HepG2 (cell line): ENCODE measurements around the gene BRMS1. TPM values are rescaled to one million over a fixed set of nuclear protein-coding genes. Genes with fewer than 3 reads are reported as not detected.

ENCODE experiments used
- BCL6 ChIP-seq: IDR thresholded peaks from 2 replicates; pipeline ENCODE4 v1.6.1; 2016; ENCODE audit warnings: missing genetic modification reagents, missing compliant biosample characterization
- FOXJ3 ChIP-seq: sonication (generic); formaldehyde crosslinking; IDR thresholded peaks from 2 replicates; pipeline ENCODE4 v1.4.0; 2020; ENCODE audit warnings: missing genetic modification reagents, mild to moderate bottlenecking, borderline replicate concordance
- MATR3 ChIP-seq: sonication (generic); formaldehyde crosslinking; IDR thresholded peaks from 2 replicates; pipeline ENCODE4 v1.4.0; 2020; ENCODE audit warnings: missing genetic modification reagents
- NAIF1 ChIP-seq: sonication (generic); formaldehyde crosslinking; IDR thresholded peaks from 2 replicates; pipeline ENCODE4 v1.5.0; 2020; ENCODE audit warnings: mild to moderate bottlenecking, missing genetic modification reagents, borderline replicate concordance
- NBN ChIP-seq: fragments of 450-650 bp; conservative IDR thresholded peaks from 2 replicates; pipeline ENCODE4 v1.6.1; 2017
- PHF8 ChIP-seq: sonication (generic); formaldehyde crosslinking; IDR thresholded peaks from 2 replicates; pipeline ENCODE4 v1.5.0; 2020; ENCODE audit warnings: missing genetic modification reagents
- YY1 ChIP-seq: IDR thresholded peaks from 2 replicates; pipeline ENCODE4 v1.6.1; 2011; ENCODE audit warnings: low read length, low read depth, moderate library complexity, mild to moderate bottlenecking; ENCODE audit not compliant: insufficient read depth, insufficient replicate concordance
- ZFX ChIP-seq: sonication (generic); formaldehyde crosslinking; IDR thresholded peaks from 2 replicates; pipeline ENCODE4 v1.4.0; 2020; ENCODE audit warnings: mild to moderate bottlenecking, low read depth, missing genetic modification reagents, moderate library complexity
- ZNF235 ChIP-seq: sonication (generic); formaldehyde crosslinking; IDR thresholded peaks from 2 replicates; pipeline ENCODE4 v1.8.1; 2023; ENCODE audit warnings: mild to moderate bottlenecking, missing genetic modification reagents, borderline replicate concordance
- ZNF598 ChIP-seq: sonication (generic); formaldehyde crosslinking; IDR thresholded peaks from 2 replicates; pipeline ENCODE4 v1.5.1; 2020; ENCODE audit warnings: mild to moderate bottlenecking, missing genetic modification reagents, borderline replicate concordance
- ZNF772 ChIP-seq: sonication (generic); formaldehyde crosslinking; IDR thresholded peaks from 2 replicates; pipeline ENCODE4 v1.5.0; 2020; ENCODE audit warnings: mild to moderate bottlenecking, missing genetic modification reagents
- polyA plus RNA-seq, 8 experiments: library from polyadenylated mRNA; depleted of rRNA in 3 of 8; stranded (reverse) in 7 of 8; unstranded in 1 of 8; fragments of >200 nt; fragmentation: Illumina TruSeq in 4 of 8; extraction: Trizol in 4 of 8; gene quantifications; 2 replicates each; pipeline versions ENCODE4 v1.2.1 to v1.2.3, GENCODE V29; 2011 to 2016; ENCODE audit warnings: low read depth in 4 of 8, missing spikeins in 1 of 8, mixed read lengths in 1 of 8; ENCODE audit not compliant: insufficient read depth in 1 of 8
- total RNA-seq, 5 experiments: library from RNA; depleted of rRNA; stranded (reverse); fragments of >200 nt; fragmentation: Illumina TruSeq; extraction: Trizol; gene quantifications; 2 replicates each; pipeline ENCODE4 v1.2.3, GENCODE V29; 2016; ENCODE audit warnings: low read depth in 1 of 5
- TF ChIP-seq, protein P1 (sequence below): sonication (generic); formaldehyde crosslinking; IDR thresholded peaks from 2 replicates; pipeline ENCODE4 v1.5.0; 2020; ENCODE audit warnings: missing genetic modification reagents
- TF ChIP-seq, protein P2 (sequence below): sonication (generic); formaldehyde crosslinking; IDR thresholded peaks from 2 replicates; pipeline ENCODE4 v1.4.0; 2020; ENCODE audit warnings: missing genetic modification reagents, borderline replicate concordance
- TF ChIP-seq, protein P3 (sequence below): sonication (generic); formaldehyde crosslinking; IDR thresholded peaks from 2 replicates; pipeline ENCODE4 v1.5.0; 2020; ENCODE audit warnings: mild to moderate bottlenecking, missing genetic modification reagents, borderline replicate concordance
- TF ChIP-seq, protein P4 (sequence below): sonication (generic); formaldehyde crosslinking; IDR thresholded peaks from 2 replicates; pipeline ENCODE4 v1.4.0; 2020; ENCODE audit warnings: missing genetic modification reagents
- TF ChIP-seq, protein P5 (sequence below): sonication (generic); formaldehyde crosslinking; IDR thresholded peaks from 2 replicates; pipeline ENCODE4 v1.4.0; 2020; ENCODE audit warnings: missing genetic modification reagents

Gene BRMS1
- total and polyA plus RNA-seq, 2 of the 13 experiments (the other 11 are each of a cell fraction or from before 2014, with no cell fraction given) = 15.8 to 55.7 TPM

DNA sequence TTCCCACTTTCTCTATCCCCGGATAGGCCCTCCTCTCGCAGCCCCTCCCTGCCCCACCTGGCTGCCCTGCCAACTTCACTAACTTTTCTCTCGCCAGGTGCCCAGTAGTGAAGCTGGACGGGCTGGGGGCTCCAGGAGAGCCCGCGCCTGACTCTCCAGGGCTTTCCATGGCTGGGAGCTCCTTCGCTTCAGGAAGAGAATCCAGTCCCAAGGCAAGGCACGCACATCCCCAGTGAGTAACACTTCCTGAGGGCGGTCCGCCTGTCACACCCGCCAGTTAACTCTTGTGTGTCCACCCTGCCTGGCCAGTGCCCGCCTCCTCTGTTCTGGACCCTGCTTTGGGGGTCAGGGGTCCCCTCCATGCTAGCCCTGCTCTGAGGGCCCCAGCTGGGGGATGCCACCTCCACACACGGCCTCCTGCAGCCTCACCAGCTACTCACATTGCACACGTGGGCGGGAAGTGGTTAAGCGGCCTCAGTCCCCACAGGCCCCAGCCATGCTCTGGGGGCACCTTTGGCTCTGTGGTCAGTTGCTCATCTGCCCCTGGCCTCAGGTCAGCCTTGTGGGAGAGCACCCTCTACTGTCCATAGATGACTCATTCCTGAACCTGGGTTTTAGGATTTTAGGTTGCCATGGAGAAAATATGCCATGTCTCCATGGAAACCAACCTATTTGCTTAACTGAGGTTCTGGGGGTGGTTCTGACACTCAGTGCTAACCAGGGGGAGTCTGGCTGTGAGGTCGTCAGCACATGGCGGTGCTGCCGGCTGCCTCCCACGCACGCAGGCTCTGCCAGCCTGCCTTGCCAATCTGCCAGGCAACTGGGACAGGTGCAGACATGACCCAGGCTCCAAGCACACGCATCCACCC is 8.4 kb downstream of the BRMS1 start, which contains the start of gene RIN1 (continued):
- TF ChIP-seq ZNF598 (CRISPR knock-in tag) (0 out of 2 replicates have a peak, but pooled peaks have one; percentile 20), PHF8 (CRISPR knock-in tag) (peak; percentile 51; the same call in 1 of the 2 replicates), FOXJ3 (CRISPR knock-in tag) (no peak), YY1 (no peak), BCL6 (0 out of 2 replicates have a peak, but pooled peaks have one; percentile 41), ZNF235 (CRISPR knock-in tag) (0 out of 2 replicates have a peak, but pooled peaks have one; percentile 85), MATR3 (CRISPR knock-in tag) (no peak), NAIF1 (CRISPR knock-in tag) (no peak; the same call in 1 of the 2 replicates), NBN (no peak), ZFX (CRISPR knock-in tag) (peak; percentile 80), ZNF772 (CRISPR knock-in tag) (0 out of 2 replicates have a peak, but pooled peaks have one; percentile 48)
- TF ChIP-seq, protein P1, sequence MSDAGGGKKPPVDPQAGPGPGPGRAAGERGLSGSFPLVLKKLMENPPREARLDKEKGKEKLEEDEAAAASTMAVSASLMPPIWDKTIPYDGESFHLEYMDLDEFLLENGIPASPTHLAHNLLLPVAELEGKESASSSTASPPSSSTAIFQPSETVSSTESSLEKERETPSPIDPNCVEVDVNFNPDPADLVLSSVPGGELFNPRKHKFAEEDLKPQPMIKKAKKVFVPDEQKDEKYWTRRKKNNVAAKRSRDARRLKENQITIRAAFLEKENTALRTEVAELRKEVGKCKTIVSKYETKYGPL (CRISPR knock-in tag) = no peak
- TF ChIP-seq, protein P2, sequence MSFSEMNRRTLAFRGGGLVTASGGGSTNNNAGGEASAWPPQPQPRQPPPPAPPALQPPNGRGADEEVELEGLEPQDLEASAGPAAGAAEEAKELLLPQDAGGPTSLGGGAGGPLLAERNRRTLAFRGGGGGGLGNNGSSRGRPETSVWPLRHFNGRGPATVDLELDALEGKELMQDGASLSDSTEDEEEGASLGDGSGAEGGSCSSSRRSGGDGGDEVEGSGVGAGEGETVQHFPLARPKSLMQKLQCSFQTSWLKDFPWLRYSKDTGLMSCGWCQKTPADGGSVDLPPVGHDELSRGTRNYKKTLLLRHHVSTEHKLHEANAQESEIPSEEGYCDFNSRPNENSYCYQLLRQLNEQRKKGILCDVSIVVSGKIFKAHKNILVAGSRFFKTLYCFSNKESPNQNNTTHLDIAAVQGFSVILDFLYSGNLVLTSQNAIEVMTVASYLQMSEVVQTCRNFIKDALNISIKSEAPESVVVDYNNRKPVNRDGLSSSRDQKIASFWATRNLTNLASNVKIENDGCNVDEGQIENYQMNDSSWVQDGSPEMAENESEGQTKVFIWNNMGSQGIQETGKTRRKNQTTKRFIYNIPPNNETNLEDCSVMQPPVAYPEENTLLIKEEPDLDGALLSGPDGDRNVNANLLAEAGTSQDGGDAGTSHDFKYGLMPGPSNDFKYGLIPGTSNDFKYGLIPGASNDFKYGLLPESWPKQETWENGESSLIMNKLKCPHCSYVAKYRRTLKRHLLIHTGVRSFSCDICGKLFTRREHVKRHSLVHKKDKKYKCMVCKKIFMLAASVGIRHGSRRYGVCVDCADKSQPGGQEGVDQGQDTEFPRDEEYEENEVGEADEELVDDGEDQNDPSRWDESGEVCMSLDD (CRISPR knock-in tag) = no peak; the same call in 1 of the 2 replicates
- TF ChIP-seq, protein P3, sequence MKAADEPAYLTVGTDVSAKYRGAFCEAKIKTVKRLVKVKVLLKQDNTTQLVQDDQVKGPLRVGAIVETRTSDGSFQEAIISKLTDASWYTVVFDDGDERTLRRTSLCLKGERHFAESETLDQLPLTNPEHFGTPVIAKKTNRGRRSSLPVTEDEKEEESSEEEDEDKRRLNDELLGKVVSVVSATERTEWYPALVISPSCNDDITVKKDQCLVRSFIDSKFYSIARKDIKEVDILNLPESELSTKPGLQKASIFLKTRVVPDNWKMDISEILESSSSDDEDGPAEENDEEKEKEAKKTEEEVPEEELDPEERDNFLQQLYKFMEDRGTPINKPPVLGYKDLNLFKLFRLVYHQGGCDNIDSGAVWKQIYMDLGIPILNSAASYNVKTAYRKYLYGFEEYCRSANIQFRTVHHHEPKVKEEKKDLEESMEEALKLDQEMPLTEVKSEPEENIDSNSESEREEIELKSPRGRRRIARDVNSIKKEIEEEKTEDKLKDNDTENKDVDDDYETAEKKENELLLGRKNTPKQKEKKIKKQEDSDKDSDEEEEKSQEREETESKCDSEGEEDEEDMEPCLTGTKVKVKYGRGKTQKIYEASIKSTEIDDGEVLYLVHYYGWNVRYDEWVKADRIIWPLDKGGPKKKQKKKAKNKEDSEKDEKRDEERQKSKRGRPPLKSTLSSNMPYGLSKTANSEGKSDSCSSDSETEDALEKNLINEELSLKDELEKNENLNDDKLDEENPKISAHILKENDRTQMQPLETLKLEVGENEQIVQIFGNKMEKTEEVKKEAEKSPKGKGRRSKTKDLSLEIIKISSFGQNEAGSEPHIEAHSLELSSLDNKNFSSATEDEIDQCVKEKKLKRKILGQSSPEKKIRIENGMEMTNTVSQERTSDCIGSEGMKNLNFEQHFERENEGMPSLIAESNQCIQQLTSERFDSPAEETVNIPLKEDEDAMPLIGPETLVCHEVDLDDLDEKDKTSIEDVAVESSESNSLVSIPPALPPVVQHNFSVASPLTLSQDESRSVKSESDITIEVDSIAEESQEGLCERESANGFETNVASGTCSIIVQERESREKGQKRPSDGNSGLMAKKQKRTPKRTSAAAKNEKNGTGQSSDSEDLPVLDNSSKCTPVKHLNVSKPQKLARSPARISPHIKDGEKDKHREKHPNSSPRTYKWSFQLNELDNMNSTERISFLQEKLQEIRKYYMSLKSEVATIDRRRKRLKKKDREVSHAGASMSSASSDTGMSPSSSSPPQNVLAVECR (CRISPR knock-in tag) = peak; percentile 97; the same call in 1 of the 2 replicates
- TF ChIP-seq, protein P4, sequence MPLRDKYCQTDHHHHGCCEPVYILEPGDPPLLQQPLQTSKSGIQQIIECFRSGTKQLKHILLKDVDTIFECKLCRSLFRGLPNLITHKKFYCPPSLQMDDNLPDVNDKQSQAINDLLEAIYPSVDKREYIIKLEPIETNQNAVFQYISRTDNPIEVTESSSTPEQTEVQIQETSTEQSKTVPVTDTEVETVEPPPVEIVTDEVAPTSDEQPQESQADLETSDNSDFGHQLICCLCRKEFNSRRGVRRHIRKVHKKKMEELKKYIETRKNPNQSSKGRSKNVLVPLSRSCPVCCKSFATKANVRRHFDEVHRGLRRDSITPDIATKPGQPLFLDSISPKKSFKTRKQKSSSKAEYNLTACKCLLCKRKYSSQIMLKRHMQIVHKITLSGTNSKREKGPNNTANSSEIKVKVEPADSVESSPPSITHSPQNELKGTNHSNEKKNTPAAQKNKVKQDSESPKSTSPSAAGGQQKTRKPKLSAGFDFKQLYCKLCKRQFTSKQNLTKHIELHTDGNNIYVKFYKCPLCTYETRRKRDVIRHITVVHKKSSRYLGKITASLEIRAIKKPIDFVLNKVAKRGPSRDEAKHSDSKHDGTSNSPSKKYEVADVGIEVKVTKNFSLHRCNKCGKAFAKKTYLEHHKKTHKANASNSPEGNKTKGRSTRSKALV (CRISPR knock-in tag) = 0 out of 2 replicates have a peak, but pooled peaks have one; percentile 40
- TF ChIP-seq, protein P5, sequence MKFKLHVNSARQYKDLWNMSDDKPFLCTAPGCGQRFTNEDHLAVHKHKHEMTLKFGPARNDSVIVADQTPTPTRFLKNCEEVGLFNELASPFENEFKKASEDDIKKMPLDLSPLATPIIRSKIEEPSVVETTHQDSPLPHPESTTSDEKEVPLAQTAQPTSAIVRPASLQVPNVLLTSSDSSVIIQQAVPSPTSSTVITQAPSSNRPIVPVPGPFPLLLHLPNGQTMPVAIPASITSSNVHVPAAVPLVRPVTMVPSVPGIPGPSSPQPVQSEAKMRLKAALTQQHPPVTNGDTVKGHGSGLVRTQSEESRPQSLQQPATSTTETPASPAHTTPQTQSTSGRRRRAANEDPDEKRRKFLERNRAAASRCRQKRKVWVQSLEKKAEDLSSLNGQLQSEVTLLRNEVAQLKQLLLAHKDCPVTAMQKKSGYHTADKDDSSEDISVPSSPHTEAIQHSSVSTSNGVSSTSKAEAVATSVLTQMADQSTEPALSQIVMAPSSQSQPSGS (CRISPR knock-in tag) = peak; percentile 75; the same call in 1 of the 2 replicates
